Activated T-cell treated with anti-CD3 and anti-CD28 coated beads, Interleukin-2, amount 50 U/mL, for 72 hours (primary cell): ENCODE results near the gene ACSL3. TPM values are rescaled to one million over a fixed set of nuclear protein-coding genes. Genes with fewer than 3 reads are reported as not detected.
"Not testable (repeated sequence)": the region's sequence is repeated elsewhere in the genome, so short reads cannot be mapped to it uniquely, and the experiment has no call there.

Experiments used
- ATAC-seq, 2 donors: fragments of 150-1000 bp; cut with Tn5 transposase; replicated peaks in 1 of 2; 2 replicates each; pipeline ENCODE4 v1.10.0; 2021; ENCODE audit warnings: moderate library complexity in 2 of 2, mild to moderate bottlenecking in 1 of 2
- DNase-seq, 2 donors: peaks; one replicate each; pipeline ENCODE4 v3.0.0; 2021 to 2022; ENCODE audit warnings: mixed read lengths in 1 of 2
- H3K27ac Mint-ChIP-seq: one replicate; pipeline ENCODE4 v1.8.0; 2022; ENCODE audit warnings: mild to moderate bottlenecking, moderate library complexity, mixed read lengths
- H3K27me3 Mint-ChIP-seq: one replicate; pipeline ENCODE4 v1.8.0; 2022; ENCODE audit warnings: low read depth, mixed read lengths
- H3K36me3 Mint-ChIP-seq, 2 donors: one replicate each; pipeline ENCODE4 v1.8.0; 2022; ENCODE audit warnings: mixed read lengths in 2 of 2, mild to moderate bottlenecking in 1 of 2; ENCODE audit not compliant: insufficient read depth in 2 of 2
- H3K4me1 Mint-ChIP-seq: one replicate; pipeline ENCODE4 v1.8.0; 2022; ENCODE audit warnings: low read depth, mixed read lengths
- H3K4me3 Mint-ChIP-seq, 2 donors: one replicate each; pipeline ENCODE4 v1.8.0; 2022; ENCODE audit warnings: mild to moderate bottlenecking in 2 of 2, mixed read lengths in 2 of 2, moderate library complexity in 2 of 2
- H3K9me3 Mint-ChIP-seq, 2 donors: one replicate each; pipeline ENCODE4 v1.8.0; 2022; ENCODE audit warnings: mixed read lengths in 2 of 2
- total RNA-seq, 2 donors: library from RNA; stranded (reverse); gene quantifications; one replicate each; pipeline ENCODE4 v1.2.3, GENCODE V29; 2022

Gene ACSL3
- total RNA-seq, 2 donors from 2014 or later: 63.3 to 69.3 TPM

DNA sequence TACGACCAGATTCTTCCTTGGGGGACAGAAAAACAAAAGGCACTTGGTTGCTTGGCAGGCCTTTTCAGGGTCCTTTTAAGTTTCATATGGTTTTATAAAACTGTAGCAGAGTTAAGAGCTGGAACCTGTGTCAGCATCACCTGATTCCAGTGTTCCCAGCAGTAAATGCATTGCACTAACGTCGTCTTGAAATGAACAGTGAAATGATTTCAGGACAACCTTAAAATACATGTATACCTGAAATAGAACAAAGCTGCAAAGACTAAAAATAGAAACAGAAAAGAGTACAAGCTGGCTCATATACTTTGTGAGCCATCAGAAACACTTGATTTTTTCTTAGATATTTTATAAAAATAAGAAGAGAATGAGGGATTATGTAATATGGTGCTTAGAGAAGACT lies 51.9 kb downstream of the ACSL3 start:
- H3K9me3 Mint-ChIP-seq: no peaks in the 10 kb centered on the region
- DNase-seq (no peak), ATAC-seq (no peak)
- H3K4me1 Mint-ChIP-seq: peaks cover 44% of the 10 kb centered on the region
- H3K27ac Mint-ChIP-seq: no peak overlapping the region
- H3K4me3 Mint-ChIP-seq: no peak overlapping the region
- peaks cover 1 to 19% of the 10 kb centered on the region in 2 donors for H3K36me3 Mint-ChIP-seq
- no peaks in the 10 kb centered on the region for H3K27me3 Mint-ChIP-seq

DNA sequence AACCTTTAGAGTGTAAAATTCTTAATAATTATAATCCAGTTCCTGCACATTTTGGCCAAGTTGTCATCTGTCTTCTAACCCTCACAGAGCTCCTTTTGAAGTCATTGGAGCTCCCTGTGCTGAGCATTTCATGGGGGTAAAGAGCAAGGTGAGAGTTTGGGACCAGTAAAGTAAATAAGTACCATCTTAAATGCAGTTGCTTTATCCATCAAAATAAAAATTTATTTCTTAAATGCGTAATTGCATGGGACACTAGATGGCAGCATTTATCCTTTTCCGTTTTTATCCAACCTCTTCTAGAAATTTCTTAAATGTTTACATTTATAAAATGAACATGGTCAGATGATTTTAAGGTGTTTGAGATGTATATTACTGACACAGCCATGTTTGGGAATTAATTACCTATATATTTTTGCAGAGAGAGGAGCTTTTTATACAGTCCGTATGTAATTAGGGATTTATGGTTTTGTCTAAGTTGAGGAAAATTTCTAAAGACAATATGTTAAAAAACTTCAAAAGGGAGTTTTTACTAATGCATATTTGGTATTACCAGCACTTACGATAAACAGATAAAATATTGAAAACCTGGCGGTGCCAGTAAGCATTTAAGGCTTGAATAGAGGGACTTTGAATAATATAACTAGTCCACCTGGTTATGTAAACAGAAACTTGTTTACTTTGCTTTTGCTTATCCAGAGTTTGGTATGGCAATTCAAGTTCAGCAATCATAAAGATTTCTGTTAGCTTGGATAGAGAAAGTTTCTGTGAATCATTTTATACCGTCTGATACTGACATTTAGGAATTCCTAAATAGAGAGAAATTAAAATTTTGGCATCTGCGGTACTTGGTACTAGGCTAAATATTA lies 54.5 kb downstream of the ACSL3 start:
- ATAC-seq (no peak), DNase-seq (no peak)
- Mint-ChIP-seq H3K4me3 (no peak overlapping the region), H3K27ac (no peak overlapping the region), H3K36me3 (peaks cover 1 to 11% of the 10 kb centered on the region in 2 donors), H3K9me3 (no peaks in the 10 kb centered on the region), H3K27me3 (no peaks in the 10 kb centered on the region), H3K4me1 (peaks cover 30% of the 10 kb centered on the region)

GRCh38 chr2:222916229-222917197 lies 55.7 kb downstream of the ACSL3 start:
- Mint-ChIP-seq H3K27me3 (no peaks in the 10 kb centered on the region), H3K36me3 (peaks cover 5 to 10% of the 10 kb centered on the region in 2 donors), H3K9me3 (no peaks in the 10 kb centered on the region), H3K4me1 (peaks cover 25% of the 10 kb centered on the region), H3K27ac (no peak overlapping the region), H3K4me3 (no peak overlapping the region)
- ATAC-seq (no peak), DNase-seq (no peak)

- Mint-ChIP-seq H3K36me3 (peaks cover 3 to 11% of the 10 kb centered on the region in 2 donors), H3K4me1 (peaks cover 18% of the 10 kb centered on the region)
- H3K27ac Mint-ChIP-seq, DNase-seq, H3K9me3 Mint-ChIP-seq, H3K4me3 Mint-ChIP-seq, H3K27me3 Mint-ChIP-seq, ATAC-seq: not testable (repeated sequence)
Observed at GRCh38 chr2:222917212-222917611, 56.4 kb downstream of the ACSL3 start.

DNA sequence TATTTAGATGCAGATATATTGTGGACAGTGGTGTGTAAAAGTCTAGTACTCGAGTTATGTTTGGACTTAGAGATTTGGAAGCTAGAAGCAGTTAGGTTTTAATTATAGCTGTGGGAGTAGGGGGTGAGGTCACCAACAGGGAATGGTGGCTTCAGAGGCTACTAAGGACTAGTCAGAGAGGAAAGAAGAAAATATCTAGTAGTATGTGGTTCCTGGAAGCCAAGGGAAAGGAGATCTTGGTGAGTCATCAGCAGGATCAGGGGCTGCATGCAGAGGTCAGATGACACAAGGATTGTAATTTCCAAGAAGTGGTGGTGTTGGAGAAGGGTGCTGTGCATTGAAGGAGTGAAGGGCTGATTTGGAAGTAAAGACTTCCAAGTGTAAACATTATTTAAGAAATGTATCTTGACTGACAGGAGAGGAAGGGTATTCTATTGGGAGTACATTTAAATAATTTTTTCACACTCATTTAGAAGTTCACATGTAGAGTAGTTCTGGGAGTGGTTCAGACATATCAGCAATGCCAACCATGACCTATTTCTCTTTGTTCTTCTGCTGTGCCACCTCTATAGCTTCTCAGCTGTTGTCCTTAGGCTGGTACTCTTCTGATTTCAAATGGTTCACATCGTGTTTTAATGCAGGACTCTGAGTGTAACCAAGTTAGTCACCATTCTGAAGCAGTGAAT lies 59.1 kb downstream of the ACSL3 start:
- Mint-ChIP-seq H3K27ac (peak overlapping the region; percentile 73), H3K4me3 (no peak overlapping the region), H3K27me3 (no peaks in the 10 kb centered on the region), H3K36me3 (peaks cover 3 to 11% of the 10 kb centered on the region in 2 donors), H3K4me1 (no peaks in the 10 kb centered on the region), H3K9me3 (no peaks in the 10 kb centered on the region)
- DNase-seq: no peak
- no peak for ATAC-seq

DNA sequence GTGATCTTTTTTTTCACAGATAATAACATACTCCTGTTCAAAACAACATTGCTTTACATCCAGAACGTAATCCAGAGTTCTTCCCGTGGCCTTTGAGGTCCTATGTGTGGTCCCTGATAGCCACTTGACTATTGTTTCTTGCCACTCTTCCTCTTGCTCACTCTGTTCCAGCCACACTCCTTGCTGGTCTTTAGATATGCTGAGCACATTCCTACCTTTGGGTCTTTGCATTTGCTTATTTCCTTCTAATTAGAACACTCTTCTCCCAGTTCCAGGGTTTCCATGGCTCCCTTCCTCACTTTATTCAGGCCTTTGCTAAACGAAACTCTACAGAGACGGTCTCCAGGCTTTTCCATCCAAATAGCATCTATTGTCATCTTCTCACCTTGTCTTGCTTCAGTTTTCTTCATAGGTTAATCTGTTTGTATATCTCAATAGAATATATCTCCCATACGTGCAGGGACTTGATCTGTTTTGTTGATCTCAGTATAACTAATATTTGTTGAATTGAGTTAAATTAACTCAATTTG lies 59.9 kb downstream of the ACSL3 start:
- DNase-seq (no peak), ATAC-seq (no peak)
- Mint-ChIP-seq H3K4me1 (no peaks in the 10 kb centered on the region), H3K27me3 (no peaks in the 10 kb centered on the region), H3K9me3 (no peaks in the 10 kb centered on the region), H3K36me3 (peaks cover 3 to 11% of the 10 kb centered on the region in 2 donors), H3K27ac (no peak overlapping the region), H3K4me3 (no peak overlapping the region)

DNA sequence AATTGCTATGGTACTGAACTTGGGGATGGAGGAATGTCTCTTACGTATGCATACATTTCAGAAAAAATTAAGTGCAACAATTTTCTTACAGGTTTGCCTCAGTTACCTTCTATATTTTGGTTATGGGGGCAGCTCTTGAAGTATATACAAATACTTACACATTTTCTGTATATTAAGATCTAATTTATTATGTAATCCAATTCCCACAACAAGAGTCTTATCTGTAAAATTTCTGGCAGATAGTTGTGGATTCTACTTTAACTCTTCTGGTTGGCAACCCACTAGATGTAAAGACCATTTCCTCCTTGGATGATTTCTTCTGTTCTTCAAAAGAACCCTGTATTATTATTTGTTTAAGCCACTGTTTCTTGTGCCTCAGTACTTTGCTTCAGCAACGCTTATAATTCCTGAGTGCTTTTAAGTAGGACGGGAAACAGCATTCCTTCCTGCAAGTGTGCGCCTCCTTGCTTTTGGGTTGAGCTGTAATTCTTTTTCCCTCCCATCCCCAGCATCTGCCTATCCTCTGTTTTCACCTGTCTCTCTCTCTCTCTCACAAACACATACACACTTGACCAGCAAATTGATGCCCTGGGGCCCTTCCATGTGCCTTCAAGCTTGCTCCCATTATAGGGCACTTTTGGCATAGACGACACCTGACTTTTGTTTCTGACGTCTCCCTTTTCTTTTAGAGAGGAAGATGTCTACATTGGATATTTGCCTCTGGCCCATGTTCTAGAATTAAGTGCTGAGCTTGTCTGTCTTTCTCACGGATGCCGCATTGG lies 61.4 kb downstream of the ACSL3 start:
- Mint-ChIP-seq H3K4me1 (no peaks in the 10 kb centered on the region), H3K4me3 (no peak overlapping the region)

GRCh38 chr2:222926915-222927314 lies 66.1 kb downstream of the ACSL3 start:
- Mint-ChIP-seq H3K27me3 (no peaks in the 10 kb centered on the region), H3K9me3 (no peaks in the 10 kb centered on the region), H3K36me3 (peaks cover 5 to 22% of the 10 kb centered on the region in 2 donors), H3K4me3 (no peak overlapping the region), H3K27ac (peak overlapping the region; percentile 16), H3K4me1 (no peaks in the 10 kb centered on the region)
- ATAC-seq (no peak), DNase-seq (no peak)

More for the DNA sequence above, 61.4 kb downstream of the ACSL3 start:
- Mint-ChIP-seq H3K27me3 (no peaks in the 10 kb centered on the region), H3K9me3 (no peaks in the 10 kb centered on the region), H3K36me3 (peaks cover 3 to 9% of the 10 kb centered on the region in 2 donors), H3K27ac (no peak overlapping the region)
- ATAC-seq (no peak), DNase-seq (no peak)

GRCh38 chr2:222927600-222927999 lies 66.8 kb downstream of the ACSL3 start:
- Mint-ChIP-seq H3K4me3 (no peak overlapping the region), H3K36me3 (peaks cover 5 to 20% of the 10 kb centered on the region in 2 donors)
- no peak for ATAC-seq

GRCh38 chr2:222928335-222928734 lies 67.5 kb downstream of the ACSL3 start:
- ATAC-seq: no peak
- Mint-ChIP-seq H3K9me3 (no peaks in the 10 kb centered on the region), H3K27me3 (no peaks in the 10 kb centered on the region), H3K4me1 (no peaks in the 10 kb centered on the region), H3K4me3 (no peak overlapping the region), H3K36me3 (peaks cover 5 to 22% of the 10 kb centered on the region in 2 donors), H3K27ac (peak overlapping the region; percentile 67)
- DNase-seq: no peak

More at GRCh38 chr2:222927600-222927999, 66.8 kb downstream of the ACSL3 start:
- H3K27me3 Mint-ChIP-seq: no peaks in the 10 kb centered on the region
- no peaks in the 10 kb centered on the region for H3K9me3 Mint-ChIP-seq
- no peaks in the 10 kb centered on the region for H3K4me1 Mint-ChIP-seq
- H3K27ac Mint-ChIP-seq: peak overlapping the region; percentile 16
- no peak for DNase-seq

- Mint-ChIP-seq H3K27ac (no peak overlapping the region), H3K9me3 (no peaks in the 10 kb centered on the region)
- no peak for ATAC-seq
Observed at GRCh38 chr2:222930862-222931261, 70.0 kb downstream of the ACSL3 start.

GRCh38 chr2:222931659-222932058 lies 70.8 kb downstream of the ACSL3 start:
- DNase-seq (no peak), ATAC-seq (no peak)
- Mint-ChIP-seq H3K4me3 (no peak overlapping the region), H3K27me3 (no peaks in the 10 kb centered on the region), H3K9me3 (peaks cover 1% of the 10 kb centered on the region in 2 donors), H3K4me1 (no peaks in the 10 kb centered on the region), H3K36me3 (peaks cover 13 to 39% of the 10 kb centered on the region in 2 donors), H3K27ac (no peak overlapping the region)

More at GRCh38 chr2:222930862-222931261, 70.0 kb downstream of the ACSL3 start:
- no peak overlapping the region for H3K4me3 Mint-ChIP-seq
- no peaks in the 10 kb centered on the region for H3K27me3 Mint-ChIP-seq
- H3K4me1 Mint-ChIP-seq: no peaks in the 10 kb centered on the region
- H3K36me3 Mint-ChIP-seq: peaks cover 10 to 33% of the 10 kb centered on the region in 2 donors
- DNase-seq: no peak
